Endothelial cell of umbilical vein (primary cell): ENCODE measurements around the gene PTPN23. TPM values are rescaled to one million over a fixed set of nuclear protein-coding genes. Genes with fewer than 3 reads are reported as not detected.

Experiments used
- BruUV-seq: library from RNA; stranded (reverse); fragments of 400-500 nt; replicated peaks from 2 replicates; lab custom pipeline; 2021; lab: Mats Ljungman, UMichigan
- CTCF ChIA-PET: fragments of 300-600, 350-600 bp; sonication (Branson Sonifier 250); formaldehyde crosslinking; loops from one replicate; lab custom pipeline; 2021; ENCODE audit warnings: antibody characterized with exemption, inconsistent platforms; lab: Charles Lee
- POLR2A ChIA-PET: fragments of 300-600, 350-600 bp; sonication (Branson Sonifier 250); formaldehyde crosslinking; loops from one replicate; lab custom pipeline; 2021; ENCODE audit warnings: antibody characterized with exemption, inconsistent platforms; lab: Charles Lee
- DNase-seq: peaks from one replicate; pipeline ENCODE4 v3.0.0-alpha.2; 2011; ENCODE audit warnings: low read depth, low spot score
- FAIRE-seq: peaks from 2 replicates; lab custom pipeline; 2011; peaks lifted over from hg19 to GRCh38; lab: Jason Lieb, UNC
- H2AFZ ChIP-seq: 2 replicates; pipeline ENCODE4 v1.6.0; 2012; ENCODE audit warnings: low read depth, low read length, control low read depth, inconsistent platforms
- H3K27ac ChIP-seq: 2 replicates; pipeline ENCODE4 v1.5.1; 2011; ENCODE audit warnings: low read depth, mild to moderate bottlenecking, control low read depth, low read length, moderate library complexity; ENCODE audit not compliant: insufficient read depth
- H3K27me3 ChIP-seq, 2 experiments: 2 replicates each; pipeline versions ENCODE4 v1.6.0 to v1.6.1; 2011; ENCODE audit warnings: low read length in 2 of 2, mixed read lengths in 1 of 2; ENCODE audit not compliant: control insufficient read depth in 2 of 2, insufficient read depth in 2 of 2
- H3K36me3 ChIP-seq, 2 experiments: 2 replicates in 1 of 2; 3 replicates in 1 of 2; pipeline ENCODE4 v1.5.1; 2011; ENCODE audit warnings: low read length in 2 of 2, mild to moderate bottlenecking in 1 of 2, moderate library complexity in 1 of 2; ENCODE audit not compliant: control insufficient read depth in 2 of 2, insufficient read depth in 2 of 2; ENCODE audit errors: extremely low read depth in 1 of 2
- H3K4me1 ChIP-seq: 3 replicates; pipeline ENCODE4 v1.5.1; 2011; ENCODE audit warnings: mild to moderate bottlenecking, low read length; ENCODE audit not compliant: control insufficient read depth, insufficient read depth; ENCODE audit errors: extremely low read depth
- H3K4me2 ChIP-seq: 2 replicates; pipeline ENCODE4 v1.6.1; 2011; ENCODE audit warnings: low read length, control low read depth, mixed read lengths; ENCODE audit not compliant: insufficient read depth
- H3K4me3 ChIP-seq, 3 experiments: fragments of 200-600 bp in 1 of 3; sonication (generic), shearing (Covaris generic) in 1 of 3; replicated peaks in 1 of 3; 2 replicates each; pipeline ENCODE4 v1.5.1; 2011 to 2016; ENCODE audit warnings: control low read depth in 3 of 3, low read length in 3 of 3, mild to moderate bottlenecking in 2 of 3, inconsistent platforms in 1 of 3, low read depth in 1 of 3, moderate library complexity in 1 of 3; ENCODE audit not compliant: insufficient read depth in 1 of 3
- H3K79me2 ChIP-seq: 2 replicates; pipeline ENCODE4 v1.6.0; 2012; ENCODE audit warnings: low read length, inconsistent platforms; ENCODE audit not compliant: control insufficient read depth, insufficient read depth
- H3K9ac ChIP-seq: replicated peaks from 2 replicates; pipeline ENCODE3; 2011; ENCODE audit warnings: low read length, control low read depth; ENCODE audit not compliant: insufficient read depth; ENCODE audit errors: extremely low read depth
- H3K9me1 ChIP-seq: replicated peaks from 3 replicates; pipeline ENCODE4 v1.6.0; 2011; ENCODE audit warnings: mild to moderate bottlenecking, low read length; ENCODE audit not compliant: control insufficient read depth, insufficient read depth; ENCODE audit errors: extremely low read depth
- H3K9me3 ChIP-seq: replicated peaks from 2 replicates; pipeline ENCODE4 v1.5.1; 2012; ENCODE audit warnings: low read length, inconsistent platforms; ENCODE audit not compliant: control insufficient read depth, insufficient read depth
- H4K20me1 ChIP-seq: replicated peaks from 2 replicates; pipeline ENCODE3; 2011; ENCODE audit warnings: mild to moderate bottlenecking, low read length; ENCODE audit not compliant: control insufficient read depth, insufficient read depth; ENCODE audit errors: extremely low read depth
- EZH2 ChIP-seq: IDR thresholded peaks from 2 replicates; pipeline ENCODE4 v1.6.1; 2012; ENCODE audit warnings: borderline replicate concordance, low read depth, mild to moderate bottlenecking, moderate library complexity, low read length, inconsistent platforms; ENCODE audit not compliant: severe bottlenecking
- FOS ChIP-seq: IDR thresholded peaks from 2 replicates; pipeline ENCODE4 v1.6.1; 2011; ENCODE audit warnings: mild to moderate bottlenecking, low read length, moderate library complexity, borderline replicate concordance; ENCODE audit not compliant: insufficient read depth
- GATA2 ChIP-seq: IDR thresholded peaks from 2 replicates; pipeline ENCODE4 v1.7.0; 2011; ENCODE audit warnings: low read depth, mild to moderate bottlenecking, moderate library complexity, mixed read lengths, low read length; ENCODE audit not compliant: insufficient read length, insufficient read depth
- JUN ChIP-seq: IDR thresholded peaks from 2 replicates; pipeline ENCODE4 v1.6.1; 2011; ENCODE audit warnings: borderline replicate concordance, low read depth; ENCODE audit not compliant: insufficient read length, insufficient read depth
- MYC ChIP-seq: IDR thresholded peaks from one replicate; pipeline ENCODE4 v1.6.1; 2011; ENCODE audit warnings: mild to moderate bottlenecking, low read depth, low read length
- POLR2A ChIP-seq: IDR thresholded peaks from 2 replicates; pipeline ENCODE4 v1.6.1; 2012; ENCODE audit warnings: low read depth, mild to moderate bottlenecking, control low read depth, low read length
- POLR2AphosphoS5 ChIP-seq: IDR thresholded peaks from 2 replicates; pipeline ENCODE4 v1.6.1; 2012; ENCODE audit warnings: low read depth, mild to moderate bottlenecking, control low read depth, low read length, moderate library complexity; ENCODE audit not compliant: insufficient read depth
- dilution Hi-C: fragments of 300-500 bp; cut with MboI; formaldehyde crosslinking; loops from one replicate; pipeline ENCODE4 v1.15.0; 2019; ENCODE audit warnings: low sequenced_read_pairs; ENCODE audit not compliant: extremely low pct_ligation_motif_present
- intact Hi-C: fragments of 100-400 bp; cut with micrococcal nuclease; formaldehyde crosslinking; loops from one replicate; pipeline ENCODE4 v1.10.0; 2022
- polyA plus RNA-seq, 4 experiments: library from polyadenylated mRNA; depleted of rRNA in 3 of 4; stranded (reverse) in 3 of 4; unstranded in 1 of 4; fragments of >200 nt; gene quantifications; 2 replicates each; pipeline versions ENCODE4 v1.2.1 to v1.2.3, GENCODE V29; 2011 to 2012; ENCODE audit warnings: missing spikeins in 1 of 4
- total RNA-seq: library from RNA; stranded (reverse); gene quantifications from 2 replicates; pipeline ENCODE4 v1.2.3, GENCODE V29; 2021
- TF ChIP-seq, protein P1 (sequence below), 2 donors: IDR thresholded peaks; 1 replicate in 1 of 2; 2 replicates in 1 of 2; pipeline ENCODE4 v1.5.1; 2011; ENCODE audit warnings: low read length in 2 of 2, mild to moderate bottlenecking in 2 of 2, moderate library complexity in 2 of 2, control low read depth in 1 of 2, inconsistent platforms in 1 of 2, low read depth in 1 of 2; ENCODE audit not compliant: insufficient read depth in 1 of 2; ENCODE audit errors: extremely low read depth in 1 of 2
- TF ChIP-seq, protein P2 (sequence below): IDR thresholded peaks from 2 replicates; pipeline ENCODE4 v1.6.1; 2011; ENCODE audit not compliant: insufficient read depth, insufficient read length

The PTPN23 gene
- total and polyA plus RNA-seq, 2 donors (not counting 3 experiments of a cell fraction or from before 2014, with no cell fraction given) = 8.5 to 63.5 TPM

DNA sequence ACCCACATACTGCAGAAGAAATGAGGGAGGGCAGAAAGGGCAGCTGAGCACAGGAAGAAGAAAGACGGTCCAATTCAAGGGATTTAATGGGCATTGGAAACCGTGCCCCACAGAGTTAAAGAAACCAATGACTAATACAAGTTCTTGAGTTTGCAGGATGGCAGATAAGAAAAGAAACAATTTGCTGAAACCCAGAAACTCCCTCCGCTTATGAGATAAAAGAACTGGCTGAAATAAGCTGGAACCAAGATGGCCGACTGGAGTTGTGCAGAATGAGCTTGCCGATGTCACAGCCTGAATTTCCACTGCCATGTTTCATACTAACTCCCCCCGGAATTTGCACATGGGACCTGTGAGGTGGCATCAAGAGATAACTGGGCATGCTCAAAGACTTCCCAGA is 47.8 kb downstream of the PTPN23 start:
- Histone ChIP-seq H3K36me3 (peaks cover 0 to 15% of the 10 kb centered on the region in 2 experiments), H3K4me1 (no peaks in the 10 kb centered on the region), H3K27me3 (no peaks in the 10 kb centered on the region), H2AFZ (no peak overlapping the region), H3K79me2 (no peaks in the 10 kb centered on the region), H3K4me3 (no peak overlapping the region), H3K4me2 (no peak overlapping the region), H3K27ac (no peak overlapping the region), H3K9me3 (no peaks in the 10 kb centered on the region), H4K20me1 (no peaks in the 10 kb centered on the region), H3K9ac (no peak overlapping the region), H3K9me1 (no peaks in the 10 kb centered on the region)
- no TSS peak for BruUV-seq
- CTCF ChIA-PET = interaction anchor here (2.2 kb wide), 1 partner anchor 8 kb away, joined by 7 read pairs; no protein-coding TSS in a partner anchor
- DNase-seq (no peak), FAIRE-seq (no peak)
- dilution Hi-C loops (no loop called here), intact Hi-C loops (no loop called here)
- TF ChIP-seq MYC (no peak), JUN (no peak), FOS (no peak), POLR2AphosphoS5 (no peak), POLR2A (no peak), EZH2 (no peak), GATA2 (no peak)
- TF ChIP-seq, protein P1, sequence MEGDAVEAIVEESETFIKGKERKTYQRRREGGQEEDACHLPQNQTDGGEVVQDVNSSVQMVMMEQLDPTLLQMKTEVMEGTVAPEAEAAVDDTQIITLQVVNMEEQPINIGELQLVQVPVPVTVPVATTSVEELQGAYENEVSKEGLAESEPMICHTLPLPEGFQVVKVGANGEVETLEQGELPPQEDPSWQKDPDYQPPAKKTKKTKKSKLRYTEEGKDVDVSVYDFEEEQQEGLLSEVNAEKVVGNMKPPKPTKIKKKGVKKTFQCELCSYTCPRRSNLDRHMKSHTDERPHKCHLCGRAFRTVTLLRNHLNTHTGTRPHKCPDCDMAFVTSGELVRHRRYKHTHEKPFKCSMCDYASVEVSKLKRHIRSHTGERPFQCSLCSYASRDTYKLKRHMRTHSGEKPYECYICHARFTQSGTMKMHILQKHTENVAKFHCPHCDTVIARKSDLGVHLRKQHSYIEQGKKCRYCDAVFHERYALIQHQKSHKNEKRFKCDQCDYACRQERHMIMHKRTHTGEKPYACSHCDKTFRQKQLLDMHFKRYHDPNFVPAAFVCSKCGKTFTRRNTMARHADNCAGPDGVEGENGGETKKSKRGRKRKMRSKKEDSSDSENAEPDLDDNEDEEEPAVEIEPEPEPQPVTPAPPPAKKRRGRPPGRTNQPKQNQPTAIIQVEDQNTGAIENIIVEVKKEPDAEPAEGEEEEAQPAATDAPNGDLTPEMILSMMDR (IDR thresholded peaks at IDR 0.05; ENCODE audit: extremely low read depth in 1 of 2, insufficient read depth in 1 of 2, low read depth in 1 of 2, low read length in 2 of 2) = no peak
- TF ChIP-seq, protein P2, sequence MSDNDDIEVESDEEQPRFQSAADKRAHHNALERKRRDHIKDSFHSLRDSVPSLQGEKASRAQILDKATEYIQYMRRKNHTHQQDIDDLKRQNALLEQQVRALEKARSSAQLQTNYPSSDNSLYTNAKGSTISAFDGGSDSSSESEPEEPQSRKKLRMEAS = no peak
- POLR2A ChIA-PET = no interaction called here
